Trophoblast cell (in vitro differentiated cells and primary cell): ENCODE measurements around the gene OR2A1.
"Not testable (repeated sequence)": the region's sequence is repeated elsewhere in the genome, so short reads cannot be mapped to it uniquely, and the experiment has no call there.

Experiments
- DNase-seq, 2 donors: peaks; one replicate each; pipeline ENCODE4 v3.0.0-alpha.2; 2016
- H2AFZ ChIP-seq: 2 replicates; pipeline ENCODE4 v1.6.1; 2013; ENCODE audit warnings: low read length, moderate library complexity, mild to moderate bottlenecking; ENCODE audit not compliant: insufficient read depth, poor library complexity
- H2AK5ac ChIP-seq: 2 replicates; pipeline ENCODE4 v1.6.1; 2013; ENCODE audit warnings: mild to moderate bottlenecking, low read length
- H2BK120ac ChIP-seq: 2 replicates; pipeline ENCODE4 v1.6.1; 2013; ENCODE audit warnings: low read length, mild to moderate bottlenecking, moderate library complexity; ENCODE audit not compliant: insufficient read depth, poor library complexity
- H2BK12ac ChIP-seq: 2 replicates; pipeline ENCODE4 v1.6.1; 2013; ENCODE audit warnings: mild to moderate bottlenecking, low read length, moderate library complexity
- H2BK5ac ChIP-seq: 2 replicates; pipeline ENCODE4 v1.6.1; 2013; ENCODE audit warnings: low read length, low read depth, moderate library complexity, mild to moderate bottlenecking; ENCODE audit not compliant: poor library complexity
- H3K14ac ChIP-seq: 2 replicates; pipeline ENCODE4 v1.6.1; 2013; ENCODE audit warnings: mild to moderate bottlenecking, low read length
- H3K18ac ChIP-seq: 2 replicates; pipeline ENCODE4 v1.6.1; 2013; ENCODE audit warnings: mild to moderate bottlenecking, low read length
- H3K23ac ChIP-seq: 2 replicates; pipeline ENCODE4 v1.6.1; 2013; ENCODE audit warnings: low read length
- H3K27ac ChIP-seq: 2 replicates; pipeline ENCODE4 v1.5.1; 2013; ENCODE audit warnings: low read depth, mild to moderate bottlenecking, inconsistent platforms, low read length, moderate library complexity
- H3K27me3 ChIP-seq: 2 replicates; pipeline ENCODE4 v1.6.1; 2013; ENCODE audit warnings: inconsistent platforms, mild to moderate bottlenecking, low read length, moderate library complexity; ENCODE audit not compliant: insufficient read depth
- H3K36me3 ChIP-seq, 2 experiments: 1 replicate in 1 of 2; 2 replicates in 1 of 2; pipeline ENCODE4 v1.6.1; 2013; ENCODE audit warnings: low read length in 2 of 2, mild to moderate bottlenecking in 2 of 2, moderate library complexity in 1 of 2; ENCODE audit not compliant: insufficient read depth in 2 of 2, control insufficient read depth in 1 of 2
- H3K4ac ChIP-seq: 2 replicates; pipeline ENCODE4 v1.6.1; 2013; ENCODE audit warnings: low read depth, mild to moderate bottlenecking, low read length, moderate library complexity
- H3K4me1 ChIP-seq, 2 experiments: 1 replicate in 1 of 2; 2 replicates in 1 of 2; pipeline ENCODE4 v1.6.1; 2013; ENCODE audit warnings: low read length in 2 of 2, mild to moderate bottlenecking in 2 of 2, moderate library complexity in 1 of 2; ENCODE audit not compliant: insufficient read depth in 2 of 2, control insufficient read depth in 1 of 2
- H3K4me2 ChIP-seq: 2 replicates; pipeline ENCODE4 v1.6.1; 2013; ENCODE audit warnings: inconsistent platforms, mild to moderate bottlenecking, low read length, moderate library complexity
- H3K4me3 ChIP-seq: 2 replicates; pipeline ENCODE4 v1.5.1; 2013; ENCODE audit warnings: mild to moderate bottlenecking, low read depth, low read length, inconsistent platforms
- H3K79me1 ChIP-seq: one replicate; pipeline ENCODE4 v1.6.1; 2013; ENCODE audit warnings: low read length
- H3K79me2 ChIP-seq: 2 replicates; pipeline ENCODE4 v1.6.1; 2013; ENCODE audit warnings: low read length, mild to moderate bottlenecking; ENCODE audit not compliant: control insufficient read depth, insufficient read depth, poor library complexity
- H3K9ac ChIP-seq: 2 replicates; pipeline ENCODE4 v1.6.1; 2013; ENCODE audit warnings: mild to moderate bottlenecking, low read length
- H3K9me3 ChIP-seq: 2 replicates; pipeline ENCODE4 v1.6.1; 2013; ENCODE audit warnings: low read depth, mild to moderate bottlenecking, control low read depth, inconsistent platforms, low read length; ENCODE audit not compliant: insufficient read depth
- H4K12ac ChIP-seq: 2 replicates; pipeline ENCODE4 v1.6.1; 2013; ENCODE audit warnings: low read depth, mild to moderate bottlenecking, low read length, moderate library complexity
- H4K8ac ChIP-seq: 2 replicates; pipeline ENCODE4 v1.6.1; 2013; ENCODE audit warnings: low read depth, mild to moderate bottlenecking, low read length, moderate library complexity
- H4K91ac ChIP-seq: one replicate; pipeline ENCODE4 v1.6.1; 2013; ENCODE audit warnings: low read depth, mild to moderate bottlenecking, low read length, moderate library complexity
- WGBS: extraction: QIAGEN DNeasy Blood & Tissue Kit; methylation state at CpG from one replicate; pipeline ENCODE4 v1.1.7; 2013; ENCODE audit warnings: missing lambda C conversion rate; ENCODE audit not compliant: insufficient read length, insufficient coverage; ENCODE audit errors: extremely low coverage; 5-methylcytosine and 5-hydroxymethylcytosine counted together

OR2A1 gene

GRCh38 chr7:144323359-144323758 is 11.1 kb downstream of the OR2A1 start:
- H2BK5ac ChIP-seq, DNase-seq, H3K14ac ChIP-seq, H3K23ac ChIP-seq, H4K12ac ChIP-seq, H3K9me3 ChIP-seq, H4K8ac ChIP-seq, H3K9ac ChIP-seq, H3K4me3 ChIP-seq, H3K4me2 ChIP-seq, H2BK120ac ChIP-seq, H3K36me3 ChIP-seq, H3K4me1 ChIP-seq, H3K79me1 ChIP-seq, H3K18ac ChIP-seq, H3K79me2 ChIP-seq, H4K91ac ChIP-seq, H3K4ac ChIP-seq, H2BK12ac ChIP-seq, H2AK5ac ChIP-seq, H2AFZ ChIP-seq, H3K27me3 ChIP-seq, H3K27ac ChIP-seq: not testable (repeated sequence)
- WGBS: no CpG with 5 or more reads among the region's 4 CpGs

- H3K4me3 ChIP-seq, H2AFZ ChIP-seq, H3K79me1 ChIP-seq, H2BK5ac ChIP-seq, H2BK12ac ChIP-seq, H3K9ac ChIP-seq, H3K27ac ChIP-seq, H3K14ac ChIP-seq, H3K36me3 ChIP-seq, H3K4me2 ChIP-seq, H2AK5ac ChIP-seq, H3K18ac ChIP-seq, H3K79me2 ChIP-seq, H4K12ac ChIP-seq, H2BK120ac ChIP-seq, H3K4me1 ChIP-seq, H4K8ac ChIP-seq, H4K91ac ChIP-seq, H3K4ac ChIP-seq, H3K27me3 ChIP-seq, H3K9me3 ChIP-seq, DNase-seq, H3K23ac ChIP-seq: not testable (repeated sequence)
- WGBS: no CpG with 5 or more reads among the region's 5 CpGs
Observed at GRCh38 chr7:144325868-144326267, 13.6 kb downstream of the OR2A1 start.

GRCh38 chr7:144330044-144330443 is 17.8 kb downstream of the OR2A1 start:
- not testable (repeated sequence) for H2BK5ac ChIP-seq, H3K18ac ChIP-seq, H3K4me1 ChIP-seq, H3K79me2 ChIP-seq, DNase-seq, H3K23ac ChIP-seq, H2BK12ac ChIP-seq, H2AK5ac ChIP-seq, H3K27me3 ChIP-seq, H4K12ac ChIP-seq, H4K91ac ChIP-seq, H2AFZ ChIP-seq, H3K4ac ChIP-seq, H3K79me1 ChIP-seq, H3K27ac ChIP-seq, H3K4me2 ChIP-seq, H4K8ac ChIP-seq, H3K4me3 ChIP-seq, H3K14ac ChIP-seq, H2BK120ac ChIP-seq, H3K36me3 ChIP-seq, H3K9ac ChIP-seq, H3K9me3 ChIP-seq

- WGBS: no CpG with 5 or more reads among the region's 9 CpGs
- not testable (repeated sequence) for DNase-seq, H3K23ac ChIP-seq, H3K36me3 ChIP-seq, H3K4me2 ChIP-seq, H3K27me3 ChIP-seq, H3K18ac ChIP-seq, H3K9me3 ChIP-seq, H3K4me1 ChIP-seq, H2AFZ ChIP-seq, H3K27ac ChIP-seq, H4K8ac ChIP-seq, H2BK5ac ChIP-seq, H3K79me1 ChIP-seq, H4K12ac ChIP-seq, H4K91ac ChIP-seq, H2BK12ac ChIP-seq, H2AK5ac ChIP-seq, H3K79me2 ChIP-seq, H3K9ac ChIP-seq, H3K4me3 ChIP-seq, H3K14ac ChIP-seq, H3K4ac ChIP-seq, H2BK120ac ChIP-seq
Observed at GRCh38 chr7:144331221-144331995, 19.2 kb downstream of the OR2A1 start.
